ENCODE data around the gene AUTS2.
"Not testable (repeated sequence)": the region's sequence is repeated elsewhere in the genome, so short reads cannot be mapped to it uniquely, and the experiment has no call there.

The AUTS2 gene

GRCh38 chr7:70704831-70705346 is 1106.6 kb downstream of the AUTS2 start:
- no peak for DNase-seq

DNA sequence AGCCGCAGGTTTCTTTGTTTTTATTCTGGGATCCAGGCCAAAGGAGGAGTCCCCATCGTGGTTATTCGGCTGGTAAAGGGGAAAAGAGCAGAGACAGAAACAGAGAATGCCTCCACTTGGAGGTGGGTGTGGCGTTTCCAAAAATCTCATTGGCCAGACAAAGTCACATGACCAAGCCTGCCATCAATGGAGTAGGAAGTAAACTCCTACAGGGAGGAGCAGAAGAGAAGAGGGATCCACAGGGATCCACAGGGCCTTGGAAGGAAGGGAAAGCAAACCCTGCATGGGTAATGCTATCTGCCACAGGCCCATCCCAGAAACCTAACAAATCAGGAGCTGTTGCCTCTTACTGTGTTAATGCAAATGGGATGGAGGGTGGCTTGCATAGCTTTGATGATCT is 1107.9 kb downstream of the AUTS2 start:
- no peak for DNase-seq

GRCh38 chr7:70706698-70707097 is 1108.4 kb downstream of the AUTS2 start:
- no peak for DNase-seq

DNA sequence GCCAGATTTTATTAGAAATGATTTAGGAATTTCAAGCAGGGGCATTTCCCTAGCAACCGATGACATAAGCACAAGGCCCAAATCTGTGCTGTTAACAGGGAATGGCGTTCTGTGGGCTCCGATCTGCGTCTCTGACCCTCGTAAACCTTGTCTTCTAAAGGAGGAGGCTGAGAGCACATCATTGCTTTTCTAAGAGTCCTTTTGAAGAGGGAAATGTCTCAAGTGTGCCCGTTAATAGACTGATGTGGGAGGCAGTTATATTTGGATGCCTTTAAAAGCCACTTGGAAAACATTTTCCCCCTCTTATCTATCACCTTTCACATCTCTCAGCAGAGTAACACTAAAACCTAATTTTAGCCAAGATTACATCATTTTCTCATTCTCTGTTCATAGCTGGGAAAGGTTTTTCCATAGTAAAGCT is 1109.6 kb downstream of the AUTS2 start:
- no peak for DNase-seq

- peak in 1 of 5 experiments; percentile 58 for DNase-seq
Observed at GRCh38 chr7:70710011-70710480, 1111.8 kb downstream of the AUTS2 start.

GRCh38 chr7:70710651-70711050 is 1112.4 kb downstream of the AUTS2 start:
- no peak for DNase-seq

GRCh38 chr7:70711452-70711851 is 1113.2 kb downstream of the AUTS2 start:
- no peak for DNase-seq

- DNase-seq: no peak
Observed at GRCh38 chr7:70712942-70713341, 1114.7 kb downstream of the AUTS2 start.

DNA sequence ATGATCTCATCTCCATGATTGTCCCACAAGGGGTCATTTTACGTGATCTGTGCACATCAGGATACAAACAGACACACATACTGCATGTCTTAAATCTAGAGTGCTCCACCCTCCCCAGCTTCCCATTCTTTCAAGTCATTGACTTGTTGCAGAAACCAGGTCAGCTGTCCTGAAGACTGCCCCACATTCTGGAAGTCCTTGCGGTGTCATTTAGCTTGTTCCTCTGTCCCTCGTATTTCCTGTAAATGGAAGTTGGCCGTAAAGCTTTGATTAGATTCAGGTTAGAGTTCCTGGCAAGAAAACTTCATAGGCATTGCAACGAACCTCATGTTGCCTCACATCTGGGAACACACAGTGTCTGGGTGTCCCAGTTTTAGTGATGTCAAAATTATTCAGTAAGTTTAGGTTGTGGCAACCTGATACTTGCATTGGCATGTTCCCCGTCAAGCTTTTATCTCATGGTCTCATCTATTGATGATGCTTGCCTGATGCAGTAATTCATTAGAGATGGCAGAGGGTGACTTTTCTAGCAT is 1116.3 kb downstream of the AUTS2 start:
- DNase-seq: no peak

DNA sequence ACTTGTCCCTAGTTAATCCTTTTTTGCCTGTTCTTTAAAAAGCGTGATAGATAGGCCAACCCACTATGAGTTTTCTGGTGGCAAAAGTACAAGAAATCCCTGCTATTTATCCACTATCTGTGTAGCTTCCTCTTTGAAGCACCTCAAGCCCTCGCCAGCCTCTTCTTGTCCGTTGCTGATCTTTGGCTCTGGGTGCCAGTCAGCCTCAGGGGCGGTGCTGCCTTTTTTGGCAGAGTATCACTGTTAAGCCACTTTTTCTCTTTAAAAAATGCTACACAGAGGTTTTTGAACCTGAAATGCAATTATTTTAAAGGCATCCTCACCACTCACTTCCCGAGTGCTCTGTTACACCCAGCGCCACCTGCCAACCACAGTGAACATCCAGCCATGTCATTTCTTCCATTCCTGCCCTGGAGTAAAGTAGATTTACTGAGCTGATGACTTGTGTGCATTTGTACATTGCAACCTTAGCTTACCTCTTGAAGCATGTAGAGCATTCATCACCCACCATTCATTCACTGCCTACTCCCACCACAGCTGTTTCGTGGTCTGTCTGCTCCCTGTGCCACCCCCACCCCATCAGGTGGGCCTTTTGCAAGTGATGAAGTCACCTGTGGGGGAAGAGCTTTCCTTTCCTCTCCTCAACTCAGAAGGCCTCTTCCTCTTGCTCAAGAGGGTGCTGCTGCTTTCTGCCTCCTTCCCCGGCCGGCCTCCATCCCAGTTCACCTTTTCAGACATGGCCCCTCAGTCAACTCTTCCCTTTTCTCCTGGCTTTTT is 1119.5 kb downstream of the AUTS2 start:
- DNase-seq: no peak

- DNase-seq: no peak
Observed at GRCh38 chr7:70719125-70719524, 1120.8 kb downstream of the AUTS2 start.

- DNase-seq: no peak
Observed at GRCh38 chr7:70720191-70720873, 1122.1 kb downstream of the AUTS2 start.

DNA sequence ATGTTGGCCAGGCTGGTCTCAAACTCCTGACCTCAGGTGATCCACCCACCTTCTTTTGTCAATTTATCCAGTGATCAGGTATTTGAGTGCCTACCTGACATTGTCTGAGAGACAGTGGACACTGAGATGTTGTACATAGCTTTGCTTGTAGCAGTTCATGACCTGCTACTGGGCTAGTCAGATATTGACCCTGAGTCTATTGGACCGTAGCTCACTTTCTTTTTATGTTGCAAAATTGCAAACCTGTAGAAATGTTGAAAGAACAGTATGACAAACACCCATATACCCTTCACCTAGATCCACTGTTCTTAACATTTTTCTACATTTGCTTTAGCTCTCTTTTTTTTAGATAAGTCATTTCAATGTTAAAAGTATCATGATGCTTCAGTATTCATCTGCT is 1123.2 kb downstream of the AUTS2 start:
- DNase-seq: no peak

DNA sequence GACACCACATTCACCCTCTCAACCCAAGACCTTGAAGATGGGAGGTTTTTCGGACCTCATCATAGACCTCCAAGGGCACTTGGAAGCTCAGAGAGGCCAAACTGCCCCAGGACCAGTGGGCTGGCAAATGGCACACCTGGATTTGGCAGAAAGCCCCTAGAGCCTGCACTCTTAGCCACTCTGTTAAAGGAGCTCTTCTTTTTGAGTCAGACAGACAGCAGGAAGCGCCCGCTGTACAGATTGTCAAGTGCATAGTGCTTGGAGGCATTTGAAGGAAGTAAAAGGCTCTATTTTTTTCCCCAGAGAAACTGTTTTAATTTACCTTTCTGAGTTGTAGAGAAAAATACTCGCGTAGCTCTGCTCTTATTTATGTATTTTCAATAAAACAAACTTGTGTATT is 1125.1 kb downstream of the AUTS2 start:
- DNase-seq: no peak

GRCh38 chr7:70725448-70725847 is 1127.2 kb downstream of the AUTS2 start:
- DNase-seq: no peak

- no peak for DNase-seq
Observed at GRCh38 chr7:70726294-70726693, 1128.0 kb downstream of the AUTS2 start.

GRCh38 chr7:70726951-70727378 is 1128.7 kb downstream of the AUTS2 start:
- no peak for DNase-seq

DNA sequence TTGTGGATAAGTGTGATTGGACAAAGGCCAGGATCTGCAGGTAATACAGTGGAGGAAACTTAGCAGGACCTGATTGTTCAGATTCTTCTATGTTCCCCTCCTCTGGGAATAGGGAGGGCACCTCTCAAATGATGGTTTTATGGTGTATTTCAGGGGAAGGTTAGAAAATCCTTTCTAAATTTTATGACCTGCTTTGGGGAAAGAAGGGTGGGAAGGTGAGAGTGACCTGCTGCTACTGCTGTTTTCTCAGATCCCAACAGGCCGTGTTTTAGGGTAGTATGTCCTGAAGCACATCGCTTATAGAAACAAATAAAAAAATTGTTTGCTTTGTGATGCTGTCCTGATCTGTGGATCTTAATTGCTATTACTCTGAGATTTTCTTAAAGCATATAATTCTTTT is 1129.6 kb downstream of the AUTS2 start:
- no peak for DNase-seq

DNA sequence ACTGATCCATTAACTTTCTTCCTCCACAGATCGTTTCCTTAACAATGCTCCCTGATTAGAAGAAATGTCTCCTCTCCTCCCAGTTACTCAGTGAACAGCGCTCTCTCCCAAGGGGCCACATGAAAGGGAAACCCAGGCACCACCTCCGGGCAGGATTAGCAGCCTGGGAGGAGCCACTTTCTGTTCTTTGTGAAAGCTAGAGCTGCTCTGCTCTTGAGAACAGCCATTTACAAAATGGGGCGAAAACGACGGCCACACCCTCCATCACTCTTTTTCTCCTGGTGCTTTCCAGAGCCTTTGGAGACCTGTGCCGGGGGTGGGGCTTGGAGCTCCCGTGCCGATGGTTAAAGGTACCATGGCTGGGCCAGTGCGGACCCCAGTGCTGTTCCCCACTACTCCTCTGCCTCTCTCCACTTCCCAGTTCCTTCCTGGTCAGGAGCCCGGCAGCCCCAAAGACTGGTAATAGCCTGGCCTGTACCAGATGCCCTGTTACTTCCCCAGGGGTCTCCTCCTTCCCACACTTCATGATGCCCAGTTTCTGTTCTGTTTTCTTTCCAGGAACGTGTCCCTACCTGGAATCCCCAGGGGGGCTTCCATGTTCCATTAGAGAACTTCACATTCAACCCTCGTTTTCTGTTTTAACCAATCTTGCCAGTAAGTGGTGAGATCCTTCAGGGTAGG is 1130.7 kb downstream of the AUTS2 start:
- no peak for DNase-seq

DNA sequence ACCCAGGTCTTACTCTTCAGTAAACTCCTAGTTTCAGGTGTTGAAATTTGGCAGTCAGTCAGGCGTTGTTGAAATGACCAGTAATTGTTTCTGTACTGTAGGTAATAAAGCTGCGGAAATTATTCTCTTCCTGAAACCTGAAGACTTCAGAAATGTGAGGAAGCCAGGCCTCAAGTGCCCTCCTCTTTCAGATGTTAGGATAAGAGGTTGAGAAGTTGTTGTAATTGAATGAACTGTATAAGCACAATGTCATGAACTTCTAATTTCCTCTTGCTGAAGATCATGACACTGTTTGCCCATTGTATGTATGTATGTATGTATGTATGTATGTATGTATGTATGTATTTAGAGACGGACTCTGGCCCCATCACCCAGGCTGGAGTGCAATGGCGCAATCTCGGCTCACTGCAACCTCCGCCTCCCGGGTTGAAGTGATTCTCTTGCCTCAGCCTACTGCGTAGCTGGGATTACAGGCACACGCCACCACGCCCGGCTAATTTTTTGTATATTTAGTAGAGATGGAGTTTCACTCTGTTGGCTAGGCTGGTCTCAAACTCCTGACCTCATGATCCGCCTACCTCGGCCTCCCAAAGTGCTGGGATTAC is 1131.4 kb downstream of the AUTS2 start:
- DNase-seq: not testable (repeated sequence)

DNA sequence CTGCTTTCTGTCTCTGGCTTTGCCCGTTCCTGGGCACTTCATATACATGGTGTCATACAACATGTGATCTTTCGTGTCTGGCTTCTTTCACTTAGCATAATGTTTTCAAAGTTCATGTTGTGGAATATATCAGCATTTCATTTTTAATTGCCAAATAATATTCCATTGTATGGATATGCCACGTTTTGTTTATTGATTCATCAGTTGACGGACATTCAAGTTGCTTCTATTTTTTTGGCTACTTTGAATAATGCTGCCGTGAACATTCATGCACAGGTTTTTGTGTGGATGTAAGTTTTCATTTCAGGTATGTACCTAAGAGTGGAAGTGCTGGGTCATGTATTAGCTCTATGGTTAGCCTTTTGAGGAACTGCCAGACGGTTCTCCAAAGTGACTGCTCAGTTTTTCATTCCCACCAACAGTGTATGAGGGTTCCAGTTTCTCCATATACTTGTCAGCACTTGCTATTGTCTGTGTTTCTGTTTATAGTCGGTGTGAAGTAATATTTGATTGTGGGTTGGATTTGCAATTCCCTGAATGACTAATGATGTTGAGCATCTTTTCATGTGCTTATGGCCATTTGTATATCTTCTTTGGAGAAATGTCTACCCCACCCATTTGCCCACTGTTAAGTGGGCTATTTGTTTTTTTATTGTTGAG is 1132.3 kb downstream of the AUTS2 start:
- DNase-seq: no peak

- no peak for DNase-seq
Observed at GRCh38 chr7:70733090-70733489, 1134.8 kb downstream of the AUTS2 start.

Data from T-helper 2 cell (primary cell).